HCT116 (cell line): ENCODE data around the gene MAPK10.

Source experiments
- EZH2 ChIP-seq: fragments of 200-600 bp; sonication (generic); IDR thresholded peaks from 2 replicates; pipeline ENCODE4 v1.6.1; 2017; ENCODE audit warnings: antibody characterized with exemption, mixed run types
- EZH2phosphoT487 ChIP-seq: fragments of 200-600 bp; IDR thresholded peaks from 2 replicates; pipeline ENCODE4 v1.6.1; 2018; ENCODE audit warnings: antibody characterized with exemption, borderline replicate concordance
- POLR2A ChIP-seq: IDR thresholded peaks from 2 replicates; pipeline ENCODE4 v1.7.0; 2011; ENCODE audit warnings: borderline replicate concordance; ENCODE audit not compliant: insufficient read depth, insufficient read length; ENCODE audit errors: extremely low read depth
- POLR2AphosphoS5 ChIP-seq: IDR thresholded peaks from 2 replicates; pipeline ENCODE4 v1.6.1; 2011; ENCODE audit warnings: mild to moderate bottlenecking, low read depth, low read length, moderate library complexity
- RAD21 ChIP-seq: IDR thresholded peaks from 2 replicates; pipeline ENCODE4 v1.6.1; 2012; ENCODE audit warnings: low read depth, mild to moderate bottlenecking
- SIN3A ChIP-seq: IDR thresholded peaks from 2 replicates; pipeline ENCODE4 v1.6.1; 2012; ENCODE audit warnings: low read depth
- SP1 ChIP-seq: IDR thresholded peaks from 2 replicates; pipeline ENCODE4 v1.6.1; 2012; ENCODE audit warnings: low read depth
- SRF ChIP-seq: IDR thresholded peaks from 2 replicates; pipeline ENCODE4 v1.6.1; 2012; ENCODE audit warnings: low read depth
- TF ChIP-seq, protein P1 (sequence below): IDR thresholded peaks from 2 replicates; pipeline ENCODE4 v1.6.1; 2012
- TF ChIP-seq, protein P2 (sequence below), 3 experiments: fragments of 200-600 bp in 1 of 3; sonication (generic) in 1 of 3; IDR thresholded peaks in 2 of 3; conservative IDR thresholded peaks in 1 of 3; 2 replicates each; pipeline ENCODE4 v1.5.1; 2012 to 2017; ENCODE audit warnings: low read depth in 2 of 3, low read length in 2 of 3, antibody characterized with exemption in 1 of 3, borderline replicate concordance in 1 of 3, control low read depth in 1 of 3, mild to moderate bottlenecking in 1 of 3, mixed read lengths in 1 of 3, mixed run types in 1 of 3, moderate library complexity in 1 of 3; ENCODE audit not compliant: insufficient read depth in 1 of 3
- TF ChIP-seq, protein P3 (sequence below): IDR thresholded peaks from 2 replicates; pipeline ENCODE4 v1.6.1; 2012; ENCODE audit warnings: low read depth

DNA sequence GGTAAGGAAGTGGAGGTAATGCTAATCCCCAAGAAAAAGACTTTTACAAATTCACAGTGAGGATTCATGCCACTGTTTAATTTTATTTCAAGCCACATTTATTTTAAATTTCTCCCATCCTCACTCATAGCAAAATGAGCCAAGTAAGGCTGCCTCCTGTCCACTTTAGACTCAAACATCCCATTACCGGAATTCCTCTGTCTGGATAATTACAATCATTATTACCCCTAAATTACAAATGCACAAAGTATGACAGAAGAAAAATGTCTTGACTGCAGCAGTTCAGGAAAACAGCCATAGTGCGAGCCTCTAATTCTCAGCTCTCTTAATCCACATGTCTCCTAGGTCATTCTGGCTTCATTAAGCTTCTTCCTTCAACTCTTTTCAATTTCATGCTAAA is 57.0 kb downstream of the MAPK10 start:
- TF ChIP-seq, protein P1, sequence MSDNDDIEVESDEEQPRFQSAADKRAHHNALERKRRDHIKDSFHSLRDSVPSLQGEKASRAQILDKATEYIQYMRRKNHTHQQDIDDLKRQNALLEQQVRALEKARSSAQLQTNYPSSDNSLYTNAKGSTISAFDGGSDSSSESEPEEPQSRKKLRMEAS, result no peak
- TF ChIP-seq, protein P2, sequence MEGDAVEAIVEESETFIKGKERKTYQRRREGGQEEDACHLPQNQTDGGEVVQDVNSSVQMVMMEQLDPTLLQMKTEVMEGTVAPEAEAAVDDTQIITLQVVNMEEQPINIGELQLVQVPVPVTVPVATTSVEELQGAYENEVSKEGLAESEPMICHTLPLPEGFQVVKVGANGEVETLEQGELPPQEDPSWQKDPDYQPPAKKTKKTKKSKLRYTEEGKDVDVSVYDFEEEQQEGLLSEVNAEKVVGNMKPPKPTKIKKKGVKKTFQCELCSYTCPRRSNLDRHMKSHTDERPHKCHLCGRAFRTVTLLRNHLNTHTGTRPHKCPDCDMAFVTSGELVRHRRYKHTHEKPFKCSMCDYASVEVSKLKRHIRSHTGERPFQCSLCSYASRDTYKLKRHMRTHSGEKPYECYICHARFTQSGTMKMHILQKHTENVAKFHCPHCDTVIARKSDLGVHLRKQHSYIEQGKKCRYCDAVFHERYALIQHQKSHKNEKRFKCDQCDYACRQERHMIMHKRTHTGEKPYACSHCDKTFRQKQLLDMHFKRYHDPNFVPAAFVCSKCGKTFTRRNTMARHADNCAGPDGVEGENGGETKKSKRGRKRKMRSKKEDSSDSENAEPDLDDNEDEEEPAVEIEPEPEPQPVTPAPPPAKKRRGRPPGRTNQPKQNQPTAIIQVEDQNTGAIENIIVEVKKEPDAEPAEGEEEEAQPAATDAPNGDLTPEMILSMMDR (IDR thresholded peaks at IDR 0.05 in 2 of 3, conservative IDR thresholded peaks at IDR 0.05 in 1 of 3; ENCODE audit: borderline replicate concordance in 1 of 3, insufficient read depth in 1 of 3, low read depth in 2 of 3, low read length in 2 of 3), result no peak
- TF ChIP-seq EZH2phosphoT487, result no peak
- TF ChIP-seq EZH2, result no peak
- no peak for TF ChIP-seq POLR2A
- TF ChIP-seq RAD21, result no peak
- TF ChIP-seq, protein P3, sequence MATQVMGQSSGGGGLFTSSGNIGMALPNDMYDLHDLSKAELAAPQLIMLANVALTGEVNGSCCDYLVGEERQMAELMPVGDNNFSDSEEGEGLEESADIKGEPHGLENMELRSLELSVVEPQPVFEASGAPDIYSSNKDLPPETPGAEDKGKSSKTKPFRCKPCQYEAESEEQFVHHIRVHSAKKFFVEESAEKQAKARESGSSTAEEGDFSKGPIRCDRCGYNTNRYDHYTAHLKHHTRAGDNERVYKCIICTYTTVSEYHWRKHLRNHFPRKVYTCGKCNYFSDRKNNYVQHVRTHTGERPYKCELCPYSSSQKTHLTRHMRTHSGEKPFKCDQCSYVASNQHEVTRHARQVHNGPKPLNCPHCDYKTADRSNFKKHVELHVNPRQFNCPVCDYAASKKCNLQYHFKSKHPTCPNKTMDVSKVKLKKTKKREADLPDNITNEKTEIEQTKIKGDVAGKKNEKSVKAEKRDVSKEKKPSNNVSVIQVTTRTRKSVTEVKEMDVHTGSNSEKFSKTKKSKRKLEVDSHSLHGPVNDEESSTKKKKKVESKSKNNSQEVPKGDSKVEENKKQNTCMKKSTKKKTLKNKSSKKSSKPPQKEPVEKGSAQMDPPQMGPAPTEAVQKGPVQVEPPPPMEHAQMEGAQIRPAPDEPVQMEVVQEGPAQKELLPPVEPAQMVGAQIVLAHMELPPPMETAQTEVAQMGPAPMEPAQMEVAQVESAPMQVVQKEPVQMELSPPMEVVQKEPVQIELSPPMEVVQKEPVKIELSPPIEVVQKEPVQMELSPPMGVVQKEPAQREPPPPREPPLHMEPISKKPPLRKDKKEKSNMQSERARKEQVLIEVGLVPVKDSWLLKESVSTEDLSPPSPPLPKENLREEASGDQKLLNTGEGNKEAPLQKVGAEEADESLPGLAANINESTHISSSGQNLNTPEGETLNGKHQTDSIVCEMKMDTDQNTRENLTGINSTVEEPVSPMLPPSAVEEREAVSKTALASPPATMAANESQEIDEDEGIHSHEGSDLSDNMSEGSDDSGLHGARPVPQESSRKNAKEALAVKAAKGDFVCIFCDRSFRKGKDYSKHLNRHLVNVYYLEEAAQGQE, result no peak
- TF ChIP-seq SRF, result no peak
- TF ChIP-seq POLR2AphosphoS5, result no peak
- TF ChIP-seq SP1, result no peak
- TF ChIP-seq SIN3A, result no peak
